Stomach (tissue), 4 donors: Measurements from ENCODE around the gene NKAP.

Experiments
- POLR2A ChIP-seq, 4 donors: fragments of 450-650 bp; IDR thresholded peaks; one replicate each; pipeline ENCODE4 v1.6.1; 2016; ENCODE audit warnings: antibody characterized with exemption in 4 of 4, control low read depth in 2 of 4, mild to moderate bottlenecking in 1 of 4, moderate library complexity in 1 of 4
- TF ChIP-seq, protein P1 (sequence below), 7 experiments: fragments of 450-650 bp in 4 of 7; fragments of 200-600 bp in 3 of 7; sonication (generic) in 3 of 7; IDR thresholded peaks; one replicate each; pipeline ENCODE4 v1.5.1; 2016 to 2019; ENCODE audit warnings: antibody characterized with exemption in 7 of 7, control low read depth in 2 of 7, mild to moderate bottlenecking in 1 of 7

DNA sequence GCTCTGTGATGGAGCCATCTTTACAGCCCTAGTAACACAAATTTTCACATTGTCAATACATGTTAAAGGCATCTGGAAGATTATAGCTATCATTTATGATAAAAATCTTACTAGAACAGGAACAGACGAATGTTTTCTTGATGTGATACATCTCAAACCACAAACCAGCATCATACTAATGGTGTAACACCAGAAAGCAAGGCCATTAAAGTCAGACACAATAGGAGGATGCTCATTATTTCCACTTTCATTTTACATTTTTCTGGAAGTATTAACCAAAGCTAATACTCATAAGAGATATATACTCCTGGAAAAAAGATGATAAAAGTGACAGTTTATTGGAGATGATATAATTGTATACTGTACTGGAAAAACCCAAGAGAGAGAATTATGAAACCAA is 42.6 kb downstream of the NKAP start:
- TF ChIP-seq POLR2A (IDR thresholded peaks at IDR 0.05), result no peak
- TF ChIP-seq, protein P1, sequence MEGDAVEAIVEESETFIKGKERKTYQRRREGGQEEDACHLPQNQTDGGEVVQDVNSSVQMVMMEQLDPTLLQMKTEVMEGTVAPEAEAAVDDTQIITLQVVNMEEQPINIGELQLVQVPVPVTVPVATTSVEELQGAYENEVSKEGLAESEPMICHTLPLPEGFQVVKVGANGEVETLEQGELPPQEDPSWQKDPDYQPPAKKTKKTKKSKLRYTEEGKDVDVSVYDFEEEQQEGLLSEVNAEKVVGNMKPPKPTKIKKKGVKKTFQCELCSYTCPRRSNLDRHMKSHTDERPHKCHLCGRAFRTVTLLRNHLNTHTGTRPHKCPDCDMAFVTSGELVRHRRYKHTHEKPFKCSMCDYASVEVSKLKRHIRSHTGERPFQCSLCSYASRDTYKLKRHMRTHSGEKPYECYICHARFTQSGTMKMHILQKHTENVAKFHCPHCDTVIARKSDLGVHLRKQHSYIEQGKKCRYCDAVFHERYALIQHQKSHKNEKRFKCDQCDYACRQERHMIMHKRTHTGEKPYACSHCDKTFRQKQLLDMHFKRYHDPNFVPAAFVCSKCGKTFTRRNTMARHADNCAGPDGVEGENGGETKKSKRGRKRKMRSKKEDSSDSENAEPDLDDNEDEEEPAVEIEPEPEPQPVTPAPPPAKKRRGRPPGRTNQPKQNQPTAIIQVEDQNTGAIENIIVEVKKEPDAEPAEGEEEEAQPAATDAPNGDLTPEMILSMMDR (IDR thresholded peaks at IDR 0.05), result no peak
